GM19238 (cell line): ENCODE measurements around the gene CYSRT1.

ENCODE experiments used
- DNase-seq: peaks from one replicate; pipeline ENCODE4 v3.0.0; 2011; ENCODE audit warnings: low spot score; ENCODE audit not compliant: insufficient read length

The CYSRT1 gene

GRCh38 chr9:137270929-137271695, 46.1 kb downstream of the CYSRT1 start:
- no peak for DNase-seq

GRCh38 chr9:137271696-137272076, 46.7 kb downstream of the CYSRT1 start:
- no peak for DNase-seq

GRCh38 chr9:137272241-137273094, 47.5 kb downstream of the CYSRT1 start:
- DNase-seq, result no peak

GRCh38 chr9:137273095-137273490, 48.1 kb downstream of the CYSRT1 start:
- no peak for DNase-seq

- no peak for DNase-seq
Observed at GRCh38 chr9:137273611-137274320, 48.8 kb downstream of the CYSRT1 start.

- no peak for DNase-seq
Observed at GRCh38 chr9:137275203-137275587, 50.2 kb downstream of the CYSRT1 start.
